Nephron progenitor cell (in vitro differentiated cells): ENCODE results near the gene ATP6V1C2.
"Not testable (repeated sequence)": the region's sequence is repeated elsewhere in the genome, so short reads cannot be mapped to it uniquely, and the experiment has no call there.

Experiments
- DNase-seq: peaks from one replicate; pipeline ENCODE4 v3.0.0; 2021
- H3K27ac Mint-ChIP-seq: 2 replicates; pipeline ENCODE4 v1.8.0; 2021; ENCODE audit warnings: mild to moderate bottlenecking, moderate library complexity, mixed read lengths
- H3K27me3 Mint-ChIP-seq: 2 replicates; pipeline ENCODE4 v1.8.0; 2021; ENCODE audit warnings: mild to moderate bottlenecking, low read depth, mixed read lengths; ENCODE audit not compliant: poor library complexity
- H3K36me3 Mint-ChIP-seq: 2 replicates; pipeline ENCODE4 v1.8.0; 2021; ENCODE audit warnings: low read depth, mixed read lengths
- H3K4me1 Mint-ChIP-seq: 2 replicates; pipeline ENCODE4 v1.8.0; 2021; ENCODE audit warnings: mixed read lengths
- H3K4me3 Mint-ChIP-seq: 2 replicates; pipeline ENCODE4 v1.8.0; 2021; ENCODE audit warnings: mild to moderate bottlenecking, moderate library complexity, mixed read lengths
- H3K9me3 Mint-ChIP-seq: 2 replicates; pipeline ENCODE4 v1.8.0; 2021; ENCODE audit warnings: mild to moderate bottlenecking, moderate library complexity, mixed read lengths
- TF ChIP-seq, protein P1 (sequence below): fragments of 200-600 bp; sonication (generic); IDR thresholded peaks from 2 replicates; pipeline ENCODE4 v1.5.0; 2021; ENCODE audit warnings: antibody characterized with exemption

Gene ATP6V1C2

DNA sequence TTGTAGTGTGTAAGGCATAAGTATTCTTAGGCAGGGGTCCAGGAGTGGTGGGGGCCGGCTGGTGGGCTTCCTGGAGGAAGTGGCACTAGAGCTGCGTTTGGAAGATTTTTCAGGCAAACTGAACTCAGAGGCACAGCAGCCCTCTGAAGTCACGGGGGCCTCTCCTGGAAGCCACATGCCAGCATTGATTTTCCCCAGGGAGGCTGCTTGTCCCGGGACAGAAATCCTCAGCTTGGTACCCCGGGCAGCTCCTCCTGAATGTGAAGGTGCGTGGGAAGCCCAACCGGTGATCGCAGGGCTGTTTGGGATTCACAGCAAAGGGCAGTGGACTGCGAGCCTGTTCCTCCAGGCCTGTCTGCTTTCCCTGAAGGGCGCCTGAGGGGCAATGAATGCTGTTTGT lies 92.7 kb downstream of the ATP6V1C2 start:
- no peaks in the 10 kb centered on the region for H3K36me3 Mint-ChIP-seq
- peak overlapping the region; percentile 42 for H3K27ac Mint-ChIP-seq
- TF ChIP-seq, protein P1, sequence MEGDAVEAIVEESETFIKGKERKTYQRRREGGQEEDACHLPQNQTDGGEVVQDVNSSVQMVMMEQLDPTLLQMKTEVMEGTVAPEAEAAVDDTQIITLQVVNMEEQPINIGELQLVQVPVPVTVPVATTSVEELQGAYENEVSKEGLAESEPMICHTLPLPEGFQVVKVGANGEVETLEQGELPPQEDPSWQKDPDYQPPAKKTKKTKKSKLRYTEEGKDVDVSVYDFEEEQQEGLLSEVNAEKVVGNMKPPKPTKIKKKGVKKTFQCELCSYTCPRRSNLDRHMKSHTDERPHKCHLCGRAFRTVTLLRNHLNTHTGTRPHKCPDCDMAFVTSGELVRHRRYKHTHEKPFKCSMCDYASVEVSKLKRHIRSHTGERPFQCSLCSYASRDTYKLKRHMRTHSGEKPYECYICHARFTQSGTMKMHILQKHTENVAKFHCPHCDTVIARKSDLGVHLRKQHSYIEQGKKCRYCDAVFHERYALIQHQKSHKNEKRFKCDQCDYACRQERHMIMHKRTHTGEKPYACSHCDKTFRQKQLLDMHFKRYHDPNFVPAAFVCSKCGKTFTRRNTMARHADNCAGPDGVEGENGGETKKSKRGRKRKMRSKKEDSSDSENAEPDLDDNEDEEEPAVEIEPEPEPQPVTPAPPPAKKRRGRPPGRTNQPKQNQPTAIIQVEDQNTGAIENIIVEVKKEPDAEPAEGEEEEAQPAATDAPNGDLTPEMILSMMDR: no peak
- no peaks in the 10 kb centered on the region for H3K9me3 Mint-ChIP-seq
- peaks cover 8% of the 10 kb centered on the region for H3K27me3 Mint-ChIP-seq
- H3K4me3 Mint-ChIP-seq: peak overlapping the region; percentile 73
- DNase-seq: no peak
- peaks cover 44% of the 10 kb centered on the region for H3K4me1 Mint-ChIP-seq

DNA sequence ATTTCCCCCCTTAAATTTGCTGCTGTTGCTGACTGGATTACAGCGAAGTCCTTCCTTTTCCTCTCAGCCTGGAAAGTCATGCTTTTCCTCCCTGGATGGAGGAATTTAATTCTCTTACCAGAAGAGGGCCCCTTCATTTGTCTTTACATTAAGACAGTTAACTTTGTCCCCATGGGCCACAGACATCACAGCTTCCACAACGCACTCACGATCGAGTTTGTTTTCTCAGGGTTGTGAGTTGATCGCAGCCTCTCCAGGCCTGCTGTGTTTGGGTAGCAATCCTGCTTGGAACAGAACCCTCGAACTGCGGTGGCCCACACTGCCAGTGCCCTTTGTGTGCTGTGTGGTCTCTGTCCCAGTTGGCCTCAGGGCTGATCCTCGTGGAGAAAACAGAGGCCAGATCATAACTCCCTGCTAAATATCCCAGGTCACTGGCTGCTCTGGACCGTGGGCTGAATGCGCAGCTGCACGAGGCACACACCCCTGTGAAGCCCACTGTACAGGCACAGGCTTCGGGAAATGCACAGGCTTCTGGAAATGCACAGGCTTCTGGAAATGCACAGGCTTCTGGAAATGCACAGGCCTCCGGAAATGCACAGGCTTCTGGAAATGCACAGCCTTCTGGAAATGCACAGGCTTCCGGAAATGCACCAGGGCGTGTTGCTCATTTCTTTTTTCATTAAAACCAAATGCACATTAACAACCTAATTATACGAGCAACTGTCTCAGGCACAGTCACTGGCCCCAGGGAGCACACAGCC lies 93.3 kb downstream of the ATP6V1C2 start:
- Mint-ChIP-seq H3K4me3 (peak overlapping the region; percentile 66), H3K36me3 (no peaks in the 10 kb centered on the region), H3K9me3 (no peaks in the 10 kb centered on the region), H3K4me1 (peaks cover 41% of the 10 kb centered on the region), H3K27me3 (peaks cover 8% of the 10 kb centered on the region), H3K27ac (peak overlapping the region; percentile 42)
- TF ChIP-seq, protein P1: no peak
- no peak for DNase-seq

DNA sequence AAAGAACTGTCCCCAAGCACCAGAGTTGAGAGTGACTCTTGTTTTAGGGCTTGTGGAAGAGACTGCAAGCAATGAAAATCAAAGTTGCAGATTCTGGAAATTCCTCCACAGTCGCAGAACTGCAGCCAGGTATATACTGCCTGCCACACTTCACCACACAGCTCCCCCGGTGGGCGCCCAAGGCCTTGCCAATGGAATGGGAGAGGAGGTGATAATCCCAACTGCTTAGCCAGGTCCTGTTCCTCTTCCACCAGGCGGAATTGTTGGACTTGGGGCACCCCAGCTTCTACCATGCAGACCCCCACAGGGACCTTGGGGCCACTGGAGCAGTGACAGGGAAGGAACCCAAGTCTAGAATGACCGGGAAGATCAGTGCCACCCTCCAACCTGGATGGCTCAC lies 96.0 kb downstream of the ATP6V1C2 start:
- DNase-seq: peak; percentile 57

DNA sequence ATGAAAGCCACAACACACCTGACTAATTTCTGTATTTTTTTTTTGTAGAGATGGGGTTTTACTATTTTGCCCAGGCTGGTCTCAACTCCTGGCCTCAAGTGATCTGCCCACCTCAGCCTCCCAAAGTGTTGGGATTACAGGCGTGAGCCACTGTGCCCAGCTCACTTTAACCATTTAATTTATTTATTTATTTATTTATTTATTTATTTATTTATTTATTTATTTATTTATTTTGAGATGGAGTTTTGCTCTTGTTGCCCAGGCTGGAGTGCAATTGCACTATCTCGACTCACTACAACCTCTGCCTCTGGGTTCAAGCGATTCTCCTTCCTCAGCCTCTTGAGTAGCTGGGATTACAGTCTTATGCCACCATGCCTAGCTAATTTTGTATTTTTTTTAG lies 96.9 kb downstream of the ATP6V1C2 start:
- DNase-seq, H3K27ac Mint-ChIP-seq, H3K9me3 Mint-ChIP-seq, H3K36me3 Mint-ChIP-seq, H3K4me3 Mint-ChIP-seq, H3K27me3 Mint-ChIP-seq: not testable (repeated sequence)
- H3K4me1 Mint-ChIP-seq: peaks cover 25% of the 10 kb centered on the region

More for the DNA sequence above, 96.0 kb downstream of the ATP6V1C2 start:
- Mint-ChIP-seq H3K4me3 (no peak overlapping the region), H3K27ac (no peak overlapping the region), H3K27me3 (peaks cover 8% of the 10 kb centered on the region), H3K36me3 (no peaks in the 10 kb centered on the region), H3K9me3 (no peaks in the 10 kb centered on the region), H3K4me1 (peaks cover 25% of the 10 kb centered on the region)
- TF ChIP-seq, protein P1: peak; percentile 36

DNA sequence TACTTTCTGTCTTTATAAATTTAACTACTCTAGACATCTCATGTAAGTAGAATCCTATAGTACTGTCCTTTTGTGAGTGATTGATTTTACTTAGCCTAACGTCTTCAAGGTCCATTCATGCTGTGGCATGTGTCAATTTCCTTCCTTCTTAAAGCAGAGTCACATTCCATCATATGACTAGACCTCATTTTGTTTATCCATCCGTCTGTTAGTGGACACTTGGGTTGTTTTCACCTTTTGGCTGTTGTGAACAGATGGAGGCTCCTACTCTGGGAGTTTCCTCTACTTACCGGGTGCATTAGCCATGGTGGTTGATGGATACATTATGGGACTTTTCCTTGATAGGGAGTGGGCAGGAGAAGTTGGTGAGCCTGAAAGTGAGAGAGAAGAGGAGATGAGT lies 97.6 kb downstream of the ATP6V1C2 start:
- H3K27me3 Mint-ChIP-seq: peaks cover 8% of the 10 kb centered on the region
- H3K4me3 Mint-ChIP-seq: no peak overlapping the region
- H3K4me1 Mint-ChIP-seq: peaks cover 22% of the 10 kb centered on the region
- no peak for DNase-seq
- H3K27ac Mint-ChIP-seq: no peak overlapping the region
- H3K36me3 Mint-ChIP-seq: no peaks in the 10 kb centered on the region
- no peaks in the 10 kb centered on the region for H3K9me3 Mint-ChIP-seq
- TF ChIP-seq, protein P1: no peak

DNA sequence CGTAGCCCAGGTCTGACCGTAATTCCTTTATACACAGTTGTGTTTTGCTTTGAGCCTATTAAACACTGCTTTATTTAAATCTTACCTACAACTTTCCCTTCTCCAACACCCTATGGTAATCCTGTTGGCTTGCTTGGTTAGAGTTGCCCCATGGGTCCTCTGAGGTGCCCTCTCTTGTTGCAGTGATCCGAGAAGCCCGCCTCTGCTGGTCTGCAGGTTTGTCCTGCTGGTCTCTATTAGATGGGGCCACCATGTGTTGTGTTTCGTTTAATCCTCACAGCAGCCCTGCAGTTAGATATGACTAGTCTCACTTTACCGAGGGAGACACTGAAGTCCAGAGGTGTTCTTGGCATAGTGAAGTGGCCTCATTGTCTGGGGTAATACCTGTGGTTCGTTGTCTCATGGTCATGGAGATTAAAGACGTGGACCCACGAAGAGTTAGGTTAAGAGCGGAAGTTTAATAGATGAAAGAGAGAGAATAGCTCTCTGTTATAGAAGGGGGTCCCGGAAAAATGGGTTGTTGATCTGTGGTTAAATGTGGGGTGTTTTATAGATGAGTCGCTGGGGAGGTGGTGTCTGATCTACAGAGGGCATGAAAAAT lies 98.4 kb downstream of the ATP6V1C2 start:
- TF ChIP-seq, protein P1: no peak
- H3K27ac Mint-ChIP-seq: no peak overlapping the region
- peaks cover 14% of the 10 kb centered on the region for H3K4me1 Mint-ChIP-seq
- H3K27me3 Mint-ChIP-seq: peaks cover 10% of the 10 kb centered on the region
- H3K4me3 Mint-ChIP-seq: no peak overlapping the region
- H3K9me3 Mint-ChIP-seq: no peaks in the 10 kb centered on the region
- DNase-seq: no peak
- no peaks in the 10 kb centered on the region for H3K36me3 Mint-ChIP-seq
